IMR-90 (cell line): ENCODE data around the gene GAREM2. TPM values are rescaled to one million over a fixed set of nuclear protein-coding genes. Genes with fewer than 3 reads are reported as not detected.

Source experiments
- ATAC-seq: fragments of 200-7000 bp; cut with Tn5 transposase; 2 replicates; pipeline ENCODE4 v1.9.1; 2020; ENCODE audit warnings: low read depth, mild to moderate bottlenecking, moderate library complexity
- BruUV-seq: library from RNA; stranded (reverse); fragments of 400-500 nt; replicated peaks from 2 replicates; lab custom pipeline; 2021; lab: Mats Ljungman, UMichigan
- CTCF ChIA-PET: fragments of 300-600 bp; formaldehyde crosslinking; extraction: SDS; loops from one replicate; lab custom pipeline; 2021; ENCODE audit warnings: antibody characterized with exemption; lab: Yijun Ruan, JAX
- POLR2A ChIA-PET: fragments of 300-600 bp; sonication (Branson Sonifier 250); formaldehyde crosslinking; loops from one replicate; lab custom pipeline; 2022; ENCODE audit warnings: antibody characterized with exemption; ENCODE audit not compliant: unreplicated experiment; lab: Charles Lee
- DNase-seq: peaks from one replicate; pipeline ENCODE4 v3.0.0; 2013
- H2AFZ ChIP-seq: replicated peaks from 2 replicates; pipeline ENCODE3; 2013; ENCODE audit warnings: low read length, mild to moderate bottlenecking; ENCODE audit not compliant: poor library complexity
- H2AK5ac ChIP-seq: 2 replicates; pipeline ENCODE4 v1.6.1; 2013; ENCODE audit warnings: low read depth, low read length, inconsistent platforms
- H2AK9ac ChIP-seq: replicated peaks from 2 replicates; pipeline ENCODE3; 2013; ENCODE audit warnings: mild to moderate bottlenecking, low read depth, low read length, moderate library complexity; ENCODE audit not compliant: poor library complexity
- H2BK120ac ChIP-seq: 2 replicates; pipeline ENCODE4 v1.6.1; 2013; ENCODE audit warnings: low read depth, low read length, inconsistent platforms
- H2BK15ac ChIP-seq: 3 replicates; pipeline ENCODE4 v1.6.1; 2013; ENCODE audit warnings: low read depth, low read length, inconsistent platforms
- H2BK20ac ChIP-seq: 2 replicates; pipeline ENCODE4 v1.6.1; 2013; ENCODE audit warnings: low read depth, mild to moderate bottlenecking, inconsistent platforms, low read length, moderate library complexity
- H2BK5ac ChIP-seq: 2 replicates; pipeline ENCODE4 v1.6.1; 2013; ENCODE audit warnings: mild to moderate bottlenecking, low read depth, low read length, inconsistent platforms; ENCODE audit not compliant: poor library complexity, severe bottlenecking
- H3K14ac ChIP-seq: replicated peaks from 2 replicates; pipeline ENCODE4 v1.6.1; 2013; ENCODE audit warnings: low read depth, low read length, inconsistent platforms
- H3K18ac ChIP-seq: 2 replicates; pipeline ENCODE4 v1.6.1; 2013; ENCODE audit warnings: low read depth, low read length, control low read depth
- H3K23ac ChIP-seq: 2 replicates; pipeline ENCODE4 v1.6.1; 2013; ENCODE audit warnings: low read depth, low read length, inconsistent platforms
- H3K27ac ChIP-seq: 2 replicates; pipeline ENCODE4 v1.5.1; 2013; ENCODE audit warnings: mild to moderate bottlenecking, control low read depth, low read length; ENCODE audit not compliant: insufficient read depth
- H3K27me3 ChIP-seq: 2 replicates; pipeline ENCODE4 v1.6.1; 2013; ENCODE audit warnings: low read length; ENCODE audit not compliant: control insufficient read depth, insufficient read depth
- H3K36me3 ChIP-seq: 2 replicates; pipeline ENCODE4 v1.6.1; 2013; ENCODE audit warnings: low read length, mixed read lengths; ENCODE audit not compliant: control insufficient read depth, insufficient read depth
- H3K4ac ChIP-seq: 2 replicates; pipeline ENCODE4 v1.6.1; 2013; ENCODE audit warnings: low read depth, low read length, inconsistent platforms
- H3K4me1 ChIP-seq: 2 replicates; pipeline ENCODE4 v1.6.1; 2013; ENCODE audit warnings: low read length, mixed read lengths; ENCODE audit not compliant: control insufficient read depth, insufficient read depth
- H3K4me2 ChIP-seq: 2 replicates; pipeline ENCODE4 v1.6.1; 2013; ENCODE audit warnings: low read depth, mild to moderate bottlenecking, control low read depth, low read length, moderate library complexity
- H3K4me3 ChIP-seq: 2 replicates; pipeline ENCODE4 v1.5.1; 2013; ENCODE audit warnings: low read depth, mild to moderate bottlenecking, control low read depth, low read length, moderate library complexity; ENCODE audit not compliant: insufficient read depth
- H3K56ac ChIP-seq: 2 replicates; pipeline ENCODE4 v1.6.1; 2013; ENCODE audit warnings: low read length, inconsistent platforms; ENCODE audit not compliant: insufficient read depth; ENCODE audit errors: extremely low read depth
- H3K79me1 ChIP-seq, 2 experiments: 2 replicates each; pipeline ENCODE4 v1.6.1; 2013; ENCODE audit warnings: low read length in 2 of 2, inconsistent platforms in 1 of 2, low read depth in 1 of 2
- H3K9ac ChIP-seq: 2 replicates; pipeline ENCODE4 v1.6.1; 2013; ENCODE audit warnings: low read depth, low read length, control low read depth
- H3K9me1 ChIP-seq: 2 replicates; pipeline ENCODE4 v1.6.1; 2013; ENCODE audit warnings: low read length, inconsistent platforms; ENCODE audit not compliant: insufficient read depth
- H3K9me3 ChIP-seq: 2 replicates; pipeline ENCODE4 v1.6.1; 2013; ENCODE audit warnings: low read length; ENCODE audit not compliant: control insufficient read depth, insufficient read depth
- H4K20me1 ChIP-seq: 2 replicates; pipeline ENCODE4 v1.6.1; 2013; ENCODE audit warnings: low read length, inconsistent platforms; ENCODE audit not compliant: insufficient read depth
- H4K5ac ChIP-seq: 2 replicates; pipeline ENCODE4 v1.6.1; 2013; ENCODE audit warnings: mild to moderate bottlenecking, low read depth, low read length, control low read depth
- H4K8ac ChIP-seq, 2 experiments: 2 replicates each; pipeline ENCODE4 v1.6.1; 2013; ENCODE audit warnings: low read depth in 2 of 2, low read length in 2 of 2, control low read depth in 1 of 2, inconsistent platforms in 1 of 2
- H4K91ac ChIP-seq: 2 replicates; pipeline ENCODE4 v1.6.1; 2013; ENCODE audit warnings: low read depth, low read length, inconsistent platforms; ENCODE audit not compliant: insufficient read depth
- BHLHE40 ChIP-seq: fragments of 150-350 bp; IDR thresholded peaks from 2 replicates; pipeline ENCODE4 v1.6.1; 2016; ENCODE audit warnings: mild to moderate bottlenecking, low read depth, low read length
- CEBPB ChIP-seq: IDR thresholded peaks from 2 replicates; pipeline ENCODE4 v1.6.1; 2012; ENCODE audit warnings: low read depth, low read length, improper control_type of control experiment
- CHD1 ChIP-seq: IDR thresholded peaks from 2 replicates; pipeline ENCODE4 v1.6.1; 2012; ENCODE audit warnings: low read depth, low read length, improper control_type of control experiment
- CTCF ChIP-seq: conservative IDR thresholded peaks from 2 replicates; pipeline ENCODE4 v1.5.1; 2012; ENCODE audit warnings: mild to moderate bottlenecking, low read depth, low read length, improper control_type of control experiment
- ELK1 ChIP-seq: fragments of 150-350 bp; IDR thresholded peaks from 2 replicates; pipeline ENCODE4 v1.6.1; 2016; ENCODE audit warnings: low read depth, mild to moderate bottlenecking, low read length, moderate library complexity, borderline replicate concordance
- FOS ChIP-seq: fragments of 150-350 bp; IDR thresholded peaks from 2 replicates; pipeline ENCODE4 v1.6.1; 2016; ENCODE audit warnings: low read depth, low read length
- MAFK ChIP-seq: IDR thresholded peaks from 2 replicates; pipeline ENCODE4 v1.6.1; 2012; ENCODE audit warnings: low read depth, low read length, improper control_type of control experiment
- MAZ ChIP-seq: IDR thresholded peaks from 2 replicates; pipeline ENCODE4 v1.6.1; 2012; ENCODE audit warnings: low read depth, mild to moderate bottlenecking, low read length, improper control_type of control experiment, moderate library complexity, borderline replicate concordance
- MXI1 ChIP-seq: IDR thresholded peaks from 2 replicates; pipeline ENCODE4 v1.6.1; 2012; ENCODE audit warnings: low read depth, mild to moderate bottlenecking, low read length, moderate library complexity, borderline replicate concordance
- NFE2L2 ChIP-seq: fragments of 150-350 bp; IDR thresholded peaks from 2 replicates; pipeline ENCODE4 v1.6.1; 2016; ENCODE audit warnings: low read depth, mild to moderate bottlenecking, low read length
- POLR2A ChIP-seq: IDR thresholded peaks from 2 replicates; pipeline ENCODE4 v1.6.1; 2012; ENCODE audit warnings: mild to moderate bottlenecking, low read depth, low read length
- RAD21 ChIP-seq: IDR thresholded peaks from 2 replicates; pipeline ENCODE4 v1.6.1; 2012; ENCODE audit warnings: low read length, improper control_type of control experiment
- RCOR1 ChIP-seq: IDR thresholded peaks from 2 replicates; pipeline ENCODE4 v1.6.1; 2012; ENCODE audit warnings: mild to moderate bottlenecking, low read length, improper control_type of control experiment; ENCODE audit not compliant: insufficient replicate concordance
- RFX5 ChIP-seq: IDR thresholded peaks from 2 replicates; pipeline ENCODE4 v1.8.0; 2012; ENCODE audit warnings: low read depth, mild to moderate bottlenecking, low read length, moderate library complexity
- SMC3 ChIP-seq: fragments of 150-350 bp; IDR thresholded peaks from 2 replicates; pipeline ENCODE4 v1.6.1; 2016; ENCODE audit warnings: low read depth, mild to moderate bottlenecking, antibody characterized with exemption, low read length, moderate library complexity
- USF2 ChIP-seq: fragments of 150-350 bp; IDR thresholded peaks from 2 replicates; pipeline ENCODE4 v1.6.1; 2017; ENCODE audit warnings: mild to moderate bottlenecking, antibody characterized with exemption, low read length, low read depth
- WGBS, 2 experiments: methylation state at CpG; one replicate each; pipeline versions ENCODE4 v1.1.5 to v1.1.7; 2013; ENCODE audit warnings: missing lambda C conversion rate in 2 of 2; ENCODE audit not compliant: insufficient read length in 1 of 2; ENCODE audit errors: extremely low coverage in 2 of 2; 5-methylcytosine and 5-hydroxymethylcytosine counted together
- dilution Hi-C: fragments of 300-500 bp; cut with HindIII; formaldehyde crosslinking; loops from one replicate; pipeline ENCODE4 v1.14.3; 2018; ENCODE audit warnings: low sequenced_read_pairs; ENCODE audit not compliant: unreplicated experiment
- in situ Hi-C: fragments of 300-500 bp; cut with MboI; formaldehyde crosslinking; loops from 3 replicates; pipeline ENCODE4 v1.14.3; 2019; ENCODE audit warnings: low sequenced_read_pairs, inconsistent platforms, mixed read lengths
- intact Hi-C: fragments of 100-400 bp; cut with micrococcal nuclease; formaldehyde crosslinking; loops from 2 replicates; pipeline ENCODE4 v1.10.0; 2022
- polyA plus RNA-seq, 3 experiments: library from polyadenylated mRNA; depleted of rRNA; stranded (reverse); fragments of >200 nt; gene quantifications; 2 replicates each; pipeline ENCODE4 v1.2.3, GENCODE V29; 2012; ENCODE audit warnings: low replicate concordance in 1 of 3
- total RNA-seq: library from RNA; depleted of rRNA; stranded (reverse); fragments of >200 nt; gene quantifications from 2 replicates; pipeline ENCODE4 v1.2.3, GENCODE V29; 2012

GAREM2 gene
- total and polyA plus RNA-seq, 2 of the 4 experiments (the other 2 are of a cell fraction): 0.36 to 1.8 TPM

- in situ Hi-C loops: no loop called here
- no CpG with 5 or more reads among the region's 3 CpGs for WGBS, 2 experiments
- intact Hi-C loops: loop anchor here (5.0 kb wide), 1 partner anchor 99 kb away; no protein-coding TSS in a partner anchor
Observed at GRCh38 chr2:26136451-26136850, 36.4 kb upstream of the GAREM2 start.

More at GRCh38 chr2:26136451-26136850, 36.4 kb upstream of the GAREM2 start:
- no peak overlapping the region for H4K91ac ChIP-seq
- no peak overlapping the region for H2AK5ac ChIP-seq
- H2AK9ac ChIP-seq: no peak overlapping the region
- no peaks in the 10 kb centered on the region for H3K9me3 ChIP-seq
- no peak overlapping the region for H3K18ac ChIP-seq
- no peak overlapping the region for H3K4me2 ChIP-seq
- H2AFZ ChIP-seq: no peak overlapping the region
- H3K14ac ChIP-seq: no peak overlapping the region
- ATAC-seq: no peak
- H2BK120ac ChIP-seq: no peak overlapping the region
- TF ChIP-seq POLR2A (no peak), BHLHE40 (no peak), MAFK (no peak), CTCF (no peak), SMC3 (no peak), MXI1 (no peak), RCOR1 (no peak), RFX5 (no peak), USF2 (no peak), MAZ (no peak), CEBPB (no peak), NFE2L2 (no peak), FOS (no peak), RAD21 (no peak), ELK1 (no peak), CHD1 (no peak)
- H3K27me3 ChIP-seq: no peaks in the 10 kb centered on the region
- peaks cover 9% of the 10 kb centered on the region for H3K36me3 ChIP-seq
- ChIA-PET CTCF (no interaction called here), POLR2A (no interaction called here)
- H3K9me1 ChIP-seq: peaks cover 7% of the 10 kb centered on the region; the same call in 1 of the 2 replicates
- H3K27ac ChIP-seq: no peak overlapping the region
- TSS peak; percentile 81 for BruUV-seq
- H4K8ac ChIP-seq: no peak overlapping the region
- H3K4me3 ChIP-seq: no peak overlapping the region
- no peak overlapping the region for H3K56ac ChIP-seq
- no peaks in the 10 kb centered on the region; the same call in 1 of the 2 replicates for H4K20me1 ChIP-seq
- no peak overlapping the region for H2BK5ac ChIP-seq
- no peak overlapping the region for H2BK15ac ChIP-seq
- H2BK20ac ChIP-seq: no peak overlapping the region
- H3K4ac ChIP-seq: no peak overlapping the region
- H3K9ac ChIP-seq: no peak overlapping the region
- H3K4me1 ChIP-seq: no peaks in the 10 kb centered on the region
- dilution Hi-C loops: no loop called here
- no peak overlapping the region for H3K23ac ChIP-seq
- H4K5ac ChIP-seq: no peak overlapping the region
- peaks cover 5 to 6% of the 10 kb centered on the region in 2 experiments; a peak in 2 of 4 replicates for H3K79me1 ChIP-seq
- no peak for DNase-seq
